Endothelial cell of umbilical vein (primary cell): ENCODE data around the gene PCSK6. TPM values are rescaled to one million over a fixed set of nuclear protein-coding genes. Genes with fewer than 3 reads are reported as not detected.

ENCODE experiments used
- BruUV-seq: library from RNA; stranded (reverse); fragments of 400-500 nt; replicated peaks from 2 replicates; lab custom pipeline; 2021; lab: Mats Ljungman, UMichigan
- CTCF ChIA-PET: fragments of 300-600, 350-600 bp; sonication (Branson Sonifier 250); formaldehyde crosslinking; loops from one replicate; lab custom pipeline; 2021; ENCODE audit warnings: antibody characterized with exemption, inconsistent platforms; lab: Charles Lee
- POLR2A ChIA-PET: fragments of 300-600, 350-600 bp; sonication (Branson Sonifier 250); formaldehyde crosslinking; loops from one replicate; lab custom pipeline; 2021; ENCODE audit warnings: antibody characterized with exemption, inconsistent platforms; lab: Charles Lee
- DNase-seq: peaks from one replicate; pipeline ENCODE4 v3.0.0-alpha.2; 2011; ENCODE audit warnings: low read depth, low spot score
- FAIRE-seq: peaks from 2 replicates; lab custom pipeline; 2011; peaks lifted over from hg19 to GRCh38; lab: Jason Lieb, UNC
- H2AFZ ChIP-seq: 2 replicates; pipeline ENCODE4 v1.6.0; 2012; ENCODE audit warnings: low read depth, low read length, control low read depth, inconsistent platforms
- H3K27ac ChIP-seq: 2 replicates; pipeline ENCODE4 v1.5.1; 2011; ENCODE audit warnings: low read depth, mild to moderate bottlenecking, control low read depth, low read length, moderate library complexity; ENCODE audit not compliant: insufficient read depth
- H3K27me3 ChIP-seq, 2 experiments: 2 replicates each; pipeline versions ENCODE4 v1.6.0 to v1.6.1; 2011; ENCODE audit warnings: low read length in 2 of 2, mixed read lengths in 1 of 2; ENCODE audit not compliant: control insufficient read depth in 2 of 2, insufficient read depth in 2 of 2
- H3K36me3 ChIP-seq, 2 experiments: 2 replicates in 1 of 2; 3 replicates in 1 of 2; pipeline ENCODE4 v1.5.1; 2011; ENCODE audit warnings: low read length in 2 of 2, mild to moderate bottlenecking in 1 of 2, moderate library complexity in 1 of 2; ENCODE audit not compliant: control insufficient read depth in 2 of 2, insufficient read depth in 2 of 2; ENCODE audit errors: extremely low read depth in 1 of 2
- H3K4me1 ChIP-seq: 3 replicates; pipeline ENCODE4 v1.5.1; 2011; ENCODE audit warnings: mild to moderate bottlenecking, low read length; ENCODE audit not compliant: control insufficient read depth, insufficient read depth; ENCODE audit errors: extremely low read depth
- H3K4me2 ChIP-seq: 2 replicates; pipeline ENCODE4 v1.6.1; 2011; ENCODE audit warnings: low read length, control low read depth, mixed read lengths; ENCODE audit not compliant: insufficient read depth
- H3K4me3 ChIP-seq, 3 experiments: fragments of 200-600 bp in 1 of 3; sonication (generic), shearing (Covaris generic) in 1 of 3; replicated peaks in 1 of 3; 2 replicates each; pipeline ENCODE4 v1.5.1; 2011 to 2016; ENCODE audit warnings: control low read depth in 3 of 3, low read length in 3 of 3, mild to moderate bottlenecking in 2 of 3, inconsistent platforms in 1 of 3, low read depth in 1 of 3, moderate library complexity in 1 of 3; ENCODE audit not compliant: insufficient read depth in 1 of 3
- H3K79me2 ChIP-seq: 2 replicates; pipeline ENCODE4 v1.6.0; 2012; ENCODE audit warnings: low read length, inconsistent platforms; ENCODE audit not compliant: control insufficient read depth, insufficient read depth
- H3K9ac ChIP-seq: replicated peaks from 2 replicates; pipeline ENCODE3; 2011; ENCODE audit warnings: low read length, control low read depth; ENCODE audit not compliant: insufficient read depth; ENCODE audit errors: extremely low read depth
- H3K9me1 ChIP-seq: replicated peaks from 3 replicates; pipeline ENCODE4 v1.6.0; 2011; ENCODE audit warnings: mild to moderate bottlenecking, low read length; ENCODE audit not compliant: control insufficient read depth, insufficient read depth; ENCODE audit errors: extremely low read depth
- H3K9me3 ChIP-seq: replicated peaks from 2 replicates; pipeline ENCODE4 v1.5.1; 2012; ENCODE audit warnings: low read length, inconsistent platforms; ENCODE audit not compliant: control insufficient read depth, insufficient read depth
- H4K20me1 ChIP-seq: replicated peaks from 2 replicates; pipeline ENCODE3; 2011; ENCODE audit warnings: mild to moderate bottlenecking, low read length; ENCODE audit not compliant: control insufficient read depth, insufficient read depth; ENCODE audit errors: extremely low read depth
- CTCF ChIP-seq, 2 donors: IDR thresholded peaks; 1 replicate in 1 of 2; 2 replicates in 1 of 2; pipeline ENCODE4 v1.5.1; 2011; ENCODE audit warnings: low read length in 2 of 2, mild to moderate bottlenecking in 2 of 2, moderate library complexity in 2 of 2, control low read depth in 1 of 2, inconsistent platforms in 1 of 2, low read depth in 1 of 2; ENCODE audit not compliant: insufficient read depth in 1 of 2; ENCODE audit errors: extremely low read depth in 1 of 2
- EZH2 ChIP-seq: IDR thresholded peaks from 2 replicates; pipeline ENCODE4 v1.6.1; 2012; ENCODE audit warnings: borderline replicate concordance, low read depth, mild to moderate bottlenecking, moderate library complexity, low read length, inconsistent platforms; ENCODE audit not compliant: severe bottlenecking
- FOS ChIP-seq: IDR thresholded peaks from 2 replicates; pipeline ENCODE4 v1.6.1; 2011; ENCODE audit warnings: mild to moderate bottlenecking, low read length, moderate library complexity, borderline replicate concordance; ENCODE audit not compliant: insufficient read depth
- GATA2 ChIP-seq: IDR thresholded peaks from 2 replicates; pipeline ENCODE4 v1.7.0; 2011; ENCODE audit warnings: low read depth, mild to moderate bottlenecking, moderate library complexity, mixed read lengths, low read length; ENCODE audit not compliant: insufficient read length, insufficient read depth
- JUN ChIP-seq: IDR thresholded peaks from 2 replicates; pipeline ENCODE4 v1.6.1; 2011; ENCODE audit warnings: borderline replicate concordance, low read depth; ENCODE audit not compliant: insufficient read length, insufficient read depth
- MAX ChIP-seq: IDR thresholded peaks from 2 replicates; pipeline ENCODE4 v1.6.1; 2011; ENCODE audit not compliant: insufficient read depth, insufficient read length
- MYC ChIP-seq: IDR thresholded peaks from one replicate; pipeline ENCODE4 v1.6.1; 2011; ENCODE audit warnings: mild to moderate bottlenecking, low read depth, low read length
- POLR2A ChIP-seq: IDR thresholded peaks from 2 replicates; pipeline ENCODE4 v1.6.1; 2012; ENCODE audit warnings: low read depth, mild to moderate bottlenecking, control low read depth, low read length
- POLR2AphosphoS5 ChIP-seq: IDR thresholded peaks from 2 replicates; pipeline ENCODE4 v1.6.1; 2012; ENCODE audit warnings: low read depth, mild to moderate bottlenecking, control low read depth, low read length, moderate library complexity; ENCODE audit not compliant: insufficient read depth
- dilution Hi-C: fragments of 300-500 bp; cut with MboI; formaldehyde crosslinking; loops from one replicate; pipeline ENCODE4 v1.15.0; 2019; ENCODE audit warnings: low sequenced_read_pairs; ENCODE audit not compliant: extremely low pct_ligation_motif_present
- intact Hi-C: fragments of 100-400 bp; cut with micrococcal nuclease; formaldehyde crosslinking; loops from one replicate; pipeline ENCODE4 v1.10.0; 2022
- polyA plus RNA-seq, 4 experiments: library from polyadenylated mRNA; depleted of rRNA in 3 of 4; stranded (reverse) in 3 of 4; unstranded in 1 of 4; fragments of >200 nt; gene quantifications; 2 replicates each; pipeline versions ENCODE4 v1.2.1 to v1.2.3, GENCODE V29; 2011 to 2012; ENCODE audit warnings: missing spikeins in 1 of 4
- total RNA-seq: library from RNA; stranded (reverse); gene quantifications from 2 replicates; pipeline ENCODE4 v1.2.3, GENCODE V29; 2021

PCSK6 gene
- total and polyA plus RNA-seq, 2 donors (not counting 3 experiments of a cell fraction or from before 2014, with no cell fraction given) = 0.18 to 0.69 TPM

GRCh38 chr15:101494251-101494796 lies 4.8 kb upstream of the PCSK6 start:
- Histone ChIP-seq H3K36me3 (no peaks in the 10 kb centered on the region), H3K27ac (no peak overlapping the region), H3K9ac (no peak overlapping the region), H3K27me3 (peaks cover 11 to 14% of the 10 kb centered on the region in 2 experiments), H4K20me1 (no peaks in the 10 kb centered on the region), H3K79me2 (no peaks in the 10 kb centered on the region), H3K4me1 (no peaks in the 10 kb centered on the region), H3K9me1 (no peaks in the 10 kb centered on the region), H2AFZ (no peak overlapping the region), H3K9me3 (no peaks in the 10 kb centered on the region), H3K4me3 (no peak overlapping the region), H3K4me2 (no peak overlapping the region)
- ChIA-PET CTCF (no interaction called here), POLR2A (no interaction called here)
- TF ChIP-seq MAX (no peak), GATA2 (no peak), FOS (no peak), POLR2AphosphoS5 (no peak), CTCF (IDR thresholded peaks at IDR 0.05; ENCODE audit: extremely low read depth in 1 of 2, insufficient read depth in 1 of 2, low read depth in 1 of 2, low read length in 2 of 2) (no peak), MYC (no peak), POLR2A (no peak), JUN (no peak), EZH2 (no peak)
- BruUV-seq = no TSS peak
- intact Hi-C loops (no loop called here), dilution Hi-C loops (no loop called here)
- no peak for FAIRE-seq
- no peak for DNase-seq
